GF-D8 (cell line): Measurements from ENCODE around the gene GAS7.
"Not testable (repeated sequence)": the region's sequence is repeated elsewhere in the genome, so short reads cannot be mapped to it uniquely, and the experiment has no call there.

Experiments used
- DNase-seq: peaks from one replicate; lab custom pipeline; 2025; lab: John Stamatoyannopoulos, UW

Gene GAS7

GRCh38 chr17:10019941-10020451 is 178.4 kb downstream of the GAS7 start:
- peak; percentile 72 for DNase-seq

GRCh38 chr17:10018461-10018891 is 179.9 kb downstream of the GAS7 start:
- DNase-seq: peak; percentile 97

DNA sequence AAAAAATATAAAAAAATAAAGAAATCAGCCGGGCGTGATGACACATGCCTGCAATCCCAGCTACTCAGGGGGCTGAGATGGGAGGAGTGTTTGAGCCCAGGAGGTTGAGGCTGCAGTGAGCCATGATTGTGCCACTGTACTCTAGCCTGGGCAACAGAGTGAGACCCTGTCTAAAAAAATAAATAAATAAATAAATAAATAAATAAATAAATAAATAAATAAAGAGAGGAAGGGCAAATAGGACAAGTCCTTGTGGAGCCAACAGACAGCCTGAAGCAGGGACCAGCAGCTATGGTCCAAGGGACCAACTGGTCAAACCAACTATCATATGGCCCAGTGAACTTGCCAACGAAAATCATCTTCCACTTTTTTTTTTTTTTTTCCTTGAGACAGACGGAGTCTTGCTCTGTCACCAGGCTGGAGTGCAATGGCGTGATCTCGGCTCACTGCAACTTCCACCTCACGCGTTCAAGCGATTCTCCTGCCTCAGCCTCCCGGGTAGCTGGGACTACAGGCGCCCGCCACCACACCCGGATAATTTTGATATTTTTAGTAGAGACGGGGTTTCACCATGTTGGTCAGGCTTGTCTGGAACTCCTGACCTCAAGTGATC is 181.3 kb downstream of the GAS7 start:
- peak; percentile 0 for DNase-seq

DNA sequence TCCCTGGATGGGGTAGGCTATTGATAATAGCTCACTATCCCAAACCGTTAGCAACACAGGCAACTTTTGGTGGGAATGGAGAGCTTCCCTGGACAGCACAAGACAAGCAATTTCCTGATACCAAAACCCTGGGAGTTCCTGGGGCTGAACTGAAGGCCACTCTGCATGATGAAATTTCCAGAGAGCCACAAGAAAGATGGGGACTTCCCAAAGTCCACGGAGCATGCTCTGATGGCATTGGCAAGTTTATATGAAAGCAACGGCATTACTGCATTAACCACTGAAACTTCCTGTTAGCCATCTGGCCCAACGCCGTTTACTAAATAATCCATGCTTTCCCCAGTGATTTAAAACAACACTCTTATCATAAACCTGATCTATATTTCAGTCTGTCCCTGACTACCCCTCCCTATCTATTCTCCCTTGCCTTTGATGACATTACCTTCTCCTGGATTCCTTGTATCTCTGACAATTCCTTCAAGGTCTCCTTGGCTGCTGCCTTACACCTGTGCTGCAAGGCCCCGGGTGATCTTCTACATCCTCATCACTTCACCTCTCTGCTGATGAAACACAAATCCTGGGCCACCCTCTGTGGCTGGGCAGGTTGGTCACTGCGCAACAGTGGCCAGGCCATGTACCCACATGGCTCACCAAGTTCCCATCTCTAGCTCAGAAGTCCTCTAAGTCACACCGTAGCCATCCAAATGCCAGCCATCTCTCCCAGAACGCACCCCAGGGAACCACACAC is 184.9 kb downstream of the GAS7 start:
- peak; percentile 74 for DNase-seq

DNA sequence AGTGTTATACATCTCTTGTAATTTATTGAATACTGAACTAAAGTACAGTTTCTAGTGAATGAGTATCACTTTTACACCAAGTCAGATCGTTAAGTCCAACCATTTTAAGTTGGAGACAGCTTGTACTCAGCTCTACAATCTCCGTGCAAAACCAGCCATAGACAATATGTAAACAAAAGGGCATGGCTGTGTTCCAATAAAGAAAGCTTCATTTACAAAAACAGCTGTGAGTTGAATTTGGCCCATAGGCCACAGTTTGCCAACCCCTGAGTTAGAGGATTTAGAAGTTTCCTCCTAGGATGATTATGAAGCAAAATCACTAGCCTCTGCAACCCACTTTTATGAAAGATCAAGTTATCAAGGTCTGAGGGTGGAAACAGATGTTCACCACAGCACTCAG is 187.7 kb downstream of the GAS7 start:
- peak; percentile 7 for DNase-seq

GRCh38 chr17:10003705-10004104 is 194.7 kb downstream of the GAS7 start:
- DNase-seq: no peak

DNA sequence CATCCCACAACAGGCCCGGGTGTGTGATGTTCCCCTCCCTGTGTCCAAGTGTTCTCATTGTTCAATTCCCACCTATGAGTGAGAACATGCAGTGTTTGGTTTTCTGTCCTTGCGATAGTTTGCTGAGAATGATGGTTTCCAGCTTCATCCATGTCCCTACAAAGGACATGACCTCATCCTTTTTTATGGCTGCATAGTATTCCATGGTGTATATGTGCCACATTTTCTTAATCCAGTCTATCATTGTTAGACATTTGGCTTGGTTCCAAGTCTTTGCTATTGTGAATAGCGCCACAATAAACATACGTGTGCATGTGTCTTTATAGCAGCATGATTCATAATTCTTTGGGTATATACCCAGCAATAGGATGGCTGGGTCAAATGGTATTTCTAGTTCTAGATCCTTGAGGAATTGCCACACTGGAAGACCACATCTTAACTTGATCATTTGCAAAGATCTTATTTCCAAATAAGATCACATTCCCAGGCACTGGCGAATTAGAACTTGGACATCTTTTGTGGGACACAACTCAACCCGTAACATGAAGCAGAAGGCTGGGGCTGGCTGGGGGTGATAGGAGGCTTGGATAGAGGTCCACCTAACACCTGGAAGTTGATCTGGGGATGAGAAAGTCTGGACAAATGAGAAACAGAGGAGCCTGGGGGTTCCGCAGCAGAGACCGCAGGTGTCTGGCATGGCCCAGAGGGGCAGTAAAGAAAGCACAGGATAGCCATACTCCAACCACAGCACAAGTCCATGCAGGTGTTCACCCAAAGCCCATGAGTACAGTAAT is 195.6 kb downstream of the GAS7 start:
- not testable (repeated sequence) for DNase-seq

DNA sequence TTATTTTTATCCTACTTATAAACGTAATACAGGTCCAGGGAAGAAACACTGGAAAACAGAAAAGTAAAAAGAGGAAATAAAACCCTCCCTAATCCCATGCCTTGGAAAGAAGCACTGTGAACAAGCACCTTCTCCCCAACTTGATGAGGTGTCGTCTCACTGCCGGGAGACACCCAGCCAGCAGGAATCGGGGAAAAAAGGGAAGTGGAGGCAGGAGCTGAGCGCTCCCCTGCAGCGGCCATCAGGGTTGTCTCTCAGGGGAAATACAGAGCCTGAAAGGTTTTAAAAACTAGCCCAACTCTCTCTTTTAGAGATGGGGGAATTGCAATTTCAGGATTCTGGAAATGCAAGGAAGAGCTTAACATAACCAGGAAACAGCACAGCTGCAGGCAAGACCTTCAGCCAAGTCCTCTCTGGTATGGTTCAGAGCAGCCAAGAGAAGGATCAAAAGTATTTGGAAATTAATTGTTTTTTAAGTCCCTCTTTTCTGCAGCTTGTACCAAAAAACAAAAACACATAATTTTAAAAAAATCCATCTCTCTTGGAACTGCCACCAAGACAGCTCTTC is 197.0 kb downstream of the GAS7 start:
- DNase-seq: no peak

- no peak for DNase-seq
Observed at GRCh38 chr17:9999919-10000695, 198.3 kb downstream of the GAS7 start.

GRCh38 chr17:9998060-9998459 is 200.3 kb downstream of the GAS7 start:
- DNase-seq: no peak

GRCh38 chr17:9994761-9995160 is 203.6 kb downstream of the GAS7 start:
- no peak for DNase-seq

GRCh38 chr17:9991796-9992195 is 206.6 kb downstream of the GAS7 start:
- DNase-seq: no peak

GRCh38 chr17:9991351-9991750 is 207.1 kb downstream of the GAS7 start:
- DNase-seq: no peak

DNA sequence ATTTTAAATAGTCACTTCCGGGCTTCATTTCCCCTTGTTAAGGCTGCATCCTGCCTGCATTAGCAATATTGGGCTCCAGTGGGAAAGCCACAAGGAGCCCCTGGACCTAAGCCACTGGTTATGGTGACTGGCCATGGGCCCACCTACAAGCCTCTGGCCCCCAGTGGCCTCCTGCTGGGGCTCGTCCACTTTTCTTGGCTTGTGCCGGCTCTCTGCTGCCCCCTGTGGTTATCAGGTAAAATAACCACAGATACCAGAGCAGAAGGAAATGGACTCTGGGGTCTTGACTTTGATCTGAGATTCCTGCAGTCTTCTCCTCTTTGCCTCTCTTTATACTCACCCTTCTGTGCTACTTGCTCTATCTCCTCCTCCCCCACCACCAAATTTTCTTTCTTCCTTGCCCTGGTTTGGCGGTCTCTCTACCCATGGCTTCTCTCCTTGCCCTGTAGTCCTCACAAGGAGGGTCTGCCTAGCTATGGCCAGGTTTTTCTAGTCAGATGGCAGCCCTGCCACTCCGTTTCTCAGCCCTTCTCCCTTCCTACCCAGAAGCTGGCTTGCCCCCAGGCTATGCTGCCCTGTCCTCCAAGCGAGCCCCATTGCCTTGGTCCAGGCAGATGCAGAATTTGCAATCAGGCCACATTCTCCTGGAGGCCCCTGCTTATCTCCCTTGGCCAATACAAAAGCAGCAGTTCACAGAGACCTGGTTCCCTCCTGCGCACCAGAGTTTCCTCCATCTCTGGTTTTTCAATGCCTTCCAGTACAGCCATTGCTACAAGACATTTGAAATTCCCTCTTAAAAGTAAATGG is 210.4 kb downstream of the GAS7 start:
- DNase-seq: no peak

- DNase-seq: no peak
Observed at GRCh38 chr17:9986754-9987382, 211.5 kb downstream of the GAS7 start.

- DNase-seq: no peak
Observed at GRCh38 chr17:9985646-9986045, 212.8 kb downstream of the GAS7 start.

GRCh38 chr17:9984768-9985167 is 213.6 kb downstream of the GAS7 start:
- DNase-seq: no peak

GRCh38 chr17:9982159-9982558 is 216.2 kb downstream of the GAS7 start:
- DNase-seq: no peak

DNA sequence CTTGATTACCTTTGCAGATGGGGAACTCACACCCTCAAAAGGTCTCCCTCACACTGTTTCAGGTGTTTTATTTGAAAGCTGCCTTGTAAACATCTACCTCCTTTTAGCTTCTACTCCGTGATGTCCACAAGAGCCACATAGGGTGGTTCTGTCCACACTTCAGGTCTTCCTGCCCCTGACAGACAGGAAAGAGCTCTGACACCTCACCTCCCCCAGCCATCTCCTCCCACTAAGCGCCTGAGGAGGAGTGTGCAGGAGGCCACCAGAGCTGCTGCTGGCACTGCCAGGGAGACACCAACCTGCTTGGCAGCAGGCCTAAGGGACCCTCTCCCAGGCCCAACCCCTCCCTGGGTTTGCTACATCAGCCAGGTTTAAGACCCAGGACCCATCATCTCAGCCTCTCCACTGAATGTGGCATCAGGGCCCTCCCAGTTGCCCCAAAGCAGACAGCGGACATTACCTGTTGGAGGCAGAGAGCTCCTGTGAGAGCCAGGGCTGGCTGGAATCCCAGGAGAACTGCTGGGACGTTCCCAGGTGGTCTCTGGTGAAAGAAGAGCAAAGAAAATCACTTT is 217.0 kb downstream of the GAS7 start:
- DNase-seq: no peak

GRCh38 chr17:9979463-9979995 is 218.9 kb downstream of the GAS7 start:
- DNase-seq: no peak
